Suprapubic skin (tissue), 3 donors: ENCODE results near the gene ZNF462.

Experiments
- CTCF ChIP-seq, 2 donors: fragments of 200-600 bp in 1 of 2; fragments of 450-650 bp in 1 of 2; sonication (generic) in 1 of 2; IDR thresholded peaks; one replicate each; pipeline ENCODE4 v1.5.1; 2016 to 2019; ENCODE audit warnings: antibody characterized with exemption in 2 of 2, mild to moderate bottlenecking in 1 of 2, moderate library complexity in 1 of 2
- EP300 ChIP-seq: sonication (generic); formaldehyde crosslinking; IDR thresholded peaks from one replicate; pipeline ENCODE4 v1.6.1; 2017; ENCODE audit warnings: antibody characterized with exemption
- POLR2A ChIP-seq, 2 donors: fragments of 450-650 bp; IDR thresholded peaks; one replicate each; pipeline ENCODE4 v1.6.1; 2017; ENCODE audit warnings: antibody characterized with exemption in 2 of 2, mild to moderate bottlenecking in 2 of 2, moderate library complexity in 2 of 2

GRCh38 chr9:106913276-106913675, 50.3 kb downstream of the ZNF462 start:
- TF ChIP-seq CTCF (IDR thresholded peaks at IDR 0.05) (no peak), POLR2A (IDR thresholded peaks at IDR 0.05) (no peak), EP300 (no peak)
